GM21786 (cell line): ENCODE results near the gene NDUFV1.
"Not testable (repeated sequence)": the region's sequence is repeated elsewhere in the genome, so short reads cannot be mapped to it uniquely, and the experiment has no call there.

Experiments
- ATAC-seq: cut with Tn5 transposase; IDR thresholded peaks from one replicate; pipeline ENCODE4 v1.9.1; 2021; ENCODE audit not compliant: unreplicated experiment

NDUFV1 gene

GRCh38 chr11:67611165-67611564, 4.4 kb downstream of the NDUFV1 start:
- no peak for ATAC-seq

GRCh38 chr11:67611704-67612587, 5.2 kb downstream of the NDUFV1 start:
- ATAC-seq, result no peak

GRCh38 chr11:67612751-67613150, 6.0 kb downstream of the NDUFV1 start:
- no peak for ATAC-seq

GRCh38 chr11:67613313-67613959, 6.7 kb downstream of the NDUFV1 start:
- no peak for ATAC-seq

GRCh38 chr11:67613960-67614715, 7.4 kb downstream of the NDUFV1 start:
- peak; percentile 78 for ATAC-seq

- no peak for ATAC-seq
Measured at GRCh38 chr11:67614730-67615714, 8.3 kb downstream of the NDUFV1 start.

GRCh38 chr11:67615728-67616430, 9.1 kb downstream of the NDUFV1 start:
- ATAC-seq, result no peak

GRCh38 chr11:67616431-67617242, 9.9 kb downstream of the NDUFV1 start:
- no peak for ATAC-seq

- ATAC-seq, result no peak
Measured at GRCh38 chr11:67617243-67617953, 10.7 kb downstream of the NDUFV1 start.

- ATAC-seq, result not testable (repeated sequence)
Measured at GRCh38 chr11:67618901-67619659, 12.3 kb downstream of the NDUFV1 start.

GRCh38 chr11:67619683-67620618, 13.2 kb downstream of the NDUFV1 start:
- ATAC-seq, result not testable (repeated sequence)

GRCh38 chr11:67620621-67621020, 13.9 kb downstream of the NDUFV1 start:
- not testable (repeated sequence) for ATAC-seq

GRCh38 chr11:67621928-67622327, 15.2 kb downstream of the NDUFV1 start:
- ATAC-seq, result not testable (repeated sequence)

GRCh38 chr11:67622905-67623304, 16.2 kb downstream of the NDUFV1 start:
- not testable (repeated sequence) for ATAC-seq

GRCh38 chr11:67623795-67624194, 17.1 kb downstream of the NDUFV1 start:
- not testable (repeated sequence) for ATAC-seq

GRCh38 chr11:67626131-67626833, 19.5 kb downstream of the NDUFV1 start:
- ATAC-seq, result not testable (repeated sequence)
